SK-N-SH (cell line): ENCODE data around the gene CA4. TPM values are rescaled to one million over a fixed set of nuclear protein-coding genes. Genes with fewer than 3 reads are reported as not detected.

Experiments
- CTCF ChIA-PET: fragments of 300-600, 350-600 bp; formaldehyde crosslinking; extraction: SDS; loops from one replicate; lab custom pipeline; 2021; lab: Yijun Ruan, JAX
- POLR2A ChIA-PET: fragments of 350-600 bp; sonication (Branson Sonifier 250); formaldehyde crosslinking; extraction: SDS; loops from one replicate; lab custom pipeline; 2020; ENCODE audit warnings: antibody characterized with exemption, inconsistent platforms; lab: Yijun Ruan, JAX
- DNase-seq: peaks from one replicate; pipeline ENCODE4 v3.0.0; 2012
- H2AFZ ChIP-seq: fragments of 200-600 bp; sonication (generic); 2 replicates; pipeline ENCODE4 v1.8.1; 2016; ENCODE audit warnings: antibody characterized with exemption, mild to moderate bottlenecking, low read depth
- H3F3A ChIP-seq: fragments of 200-600 bp; sonication (generic); replicated peaks from 2 replicates; pipeline ENCODE3; 2016; ENCODE audit warnings: antibody characterized with exemption, mild to moderate bottlenecking; ENCODE audit not compliant: insufficient read depth
- H3K27ac ChIP-seq, 2 experiments: fragments of 200-500 bp in 1 of 2; fragments of 200-600 bp in 1 of 2; sonication (Bioruptor generic) in 1 of 2; sonication (generic), shearing (Covaris generic) in 1 of 2; 2 replicates each; pipeline versions ENCODE4 v1.5.1 to v1.6.1; 2014 to 2016; ENCODE audit warnings: low read depth in 2 of 2, inconsistent platforms in 1 of 2, low read length in 1 of 2, mild to moderate bottlenecking in 1 of 2, mixed read lengths in 1 of 2
- H3K27me3 ChIP-seq: fragments of 200-600 bp; sonication (generic), shearing (Covaris generic); 2 replicates; pipeline ENCODE4 v1.6.1; 2016; ENCODE audit warnings: mixed run types; ENCODE audit not compliant: insufficient read depth
- H3K36me3 ChIP-seq, 2 experiments: fragments of 200-500 bp in 1 of 2; fragments of 200-600 bp in 1 of 2; sonication (Bioruptor generic) in 1 of 2; sonication (generic) in 1 of 2; replicated peaks in 1 of 2; 2 replicates each; pipeline versions ENCODE3 to v1.5.1; 2014 to 2016; ENCODE audit warnings: low read length in 1 of 2, mild to moderate bottlenecking in 1 of 2; ENCODE audit not compliant: insufficient read depth in 2 of 2, control insufficient read depth in 1 of 2
- H3K4me1 ChIP-seq, 2 experiments: fragments of 200-500 bp in 1 of 2; fragments of 200-600 bp in 1 of 2; sonication (Bioruptor generic) in 1 of 2; sonication (generic), shearing (Covaris generic) in 1 of 2; 2 replicates each; pipeline versions ENCODE4 v1.5.1 to v1.6.1; 2014 to 2016; ENCODE audit warnings: low read depth in 1 of 2, low read length in 1 of 2, mixed run types in 1 of 2; ENCODE audit not compliant: insufficient read depth in 2 of 2, control insufficient read depth in 1 of 2
- H3K4me2 ChIP-seq: fragments of 200-600 bp; sonication (generic), shearing (Covaris generic); 2 replicates; pipeline ENCODE4 v1.6.1; 2017; ENCODE audit warnings: mixed run types
- H3K4me3 ChIP-seq, 2 experiments: fragments of 200-500 bp in 1 of 2; fragments of 200-600 bp in 1 of 2; sonication (Bioruptor generic) in 1 of 2; sonication (generic), shearing (Covaris generic) in 1 of 2; 2 replicates each; pipeline versions ENCODE4 v1.5.1 to v1.8.1; 2014 to 2016; ENCODE audit warnings: low read depth in 2 of 2, inconsistent platforms in 1 of 2, low read length in 1 of 2, mild to moderate bottlenecking in 1 of 2, mixed read lengths in 1 of 2, moderate library complexity in 1 of 2
- H3K79me2 ChIP-seq: fragments of 200-600 bp; sonication (generic); 2 replicates; pipeline ENCODE4 v1.8.1; 2017; ENCODE audit warnings: mild to moderate bottlenecking; ENCODE audit not compliant: insufficient read depth
- H3K9ac ChIP-seq: fragments of 200-600 bp; sonication (generic); 2 replicates; pipeline ENCODE4 v1.6.1; 2017; ENCODE audit warnings: mixed run types
- H3K9me2 ChIP-seq: fragments of 200-600 bp; sonication (generic); 2 replicates; pipeline ENCODE4 v1.6.1; 2017; ENCODE audit warnings: mixed run types
- H3K9me3 ChIP-seq: fragments of 200-600 bp; sonication (generic); 2 replicates; pipeline ENCODE4 v1.6.1; 2017; ENCODE audit warnings: mixed run types, mild to moderate bottlenecking, moderate library complexity
- H4K20me1 ChIP-seq: fragments of 200-600 bp; sonication (generic); 2 replicates; pipeline ENCODE4 v1.6.1; 2017; ENCODE audit warnings: mild to moderate bottlenecking, mixed run types; ENCODE audit not compliant: insufficient read depth
- EP300 ChIP-seq, 2 experiments: IDR thresholded peaks; 2 replicates each; pipeline versions ENCODE4 v1.4.0 to v1.6.1; 2012; ENCODE audit warnings: borderline replicate concordance in 1 of 2, low read depth in 1 of 2, low read length in 1 of 2
- EZH2phosphoT487 ChIP-seq: fragments of 200-600 bp; sonication (generic); IDR thresholded peaks from 2 replicates; pipeline ENCODE4 v1.6.1; 2017; ENCODE audit warnings: low read depth, mixed run types, mild to moderate bottlenecking, antibody characterized with exemption, moderate library complexity, borderline replicate concordance
- FOSL2 ChIP-seq: IDR thresholded peaks from 2 replicates; pipeline ENCODE4 v1.4.0; 2012; ENCODE audit warnings: low read depth, mild to moderate bottlenecking, moderate library complexity, borderline replicate concordance
- FOXJ3 ChIP-seq: sonication (generic); formaldehyde crosslinking; IDR thresholded peaks from 2 replicates; pipeline ENCODE4 v1.5.1; 2020; ENCODE audit warnings: mild to moderate bottlenecking, missing genetic modification reagents
- GABPA ChIP-seq: IDR thresholded peaks from 2 replicates; pipeline ENCODE4 v1.4.0; 2012; ENCODE audit warnings: low read depth, mild to moderate bottlenecking
- IRF3 ChIP-seq: fragments of 150-350 bp; IDR thresholded peaks from 2 replicates; pipeline ENCODE4 v1.6.1; 2016; ENCODE audit warnings: mild to moderate bottlenecking, low read depth, low read length
- JUND ChIP-seq: IDR thresholded peaks from 2 replicates; pipeline ENCODE4 v1.4.0; 2012
- MXI1 ChIP-seq: IDR thresholded peaks from 2 replicates; pipeline ENCODE4 v1.6.1; 2012; ENCODE audit warnings: mild to moderate bottlenecking, low read depth, low read length, improper control_type of control experiment
- NFIC ChIP-seq: IDR thresholded peaks from 2 replicates; pipeline ENCODE4 v1.4.0; 2012; ENCODE audit warnings: borderline replicate concordance
- NRF1 ChIP-seq: IDR thresholded peaks from 2 replicates; pipeline ENCODE4 v1.6.1; 2012; ENCODE audit warnings: low read depth, mild to moderate bottlenecking, low read length
- PBX3 ChIP-seq: IDR thresholded peaks from 2 replicates; pipeline ENCODE4; 2012
- RCOR1 ChIP-seq: fragments of 150-350 bp; IDR thresholded peaks from 2 replicates; pipeline ENCODE4 v1.6.1; 2017; ENCODE audit warnings: antibody characterized with exemption, low read length
- REST ChIP-seq: IDR thresholded peaks from 2 replicates; pipeline ENCODE4 v1.6.1; 2012; ENCODE audit warnings: mild to moderate bottlenecking, low read depth, low read length, moderate library complexity
- RFX5 ChIP-seq: IDR thresholded peaks from 2 replicates; pipeline ENCODE4 v1.6.1; 2012; ENCODE audit warnings: mild to moderate bottlenecking, improper control_type of control experiment, low read length
- SIN3A ChIP-seq: IDR thresholded peaks from 2 replicates; pipeline ENCODE4 v1.6.1; 2012; ENCODE audit warnings: low read depth, mild to moderate bottlenecking, low read length, moderate library complexity, borderline replicate concordance
- TAF1 ChIP-seq: IDR thresholded peaks from 2 replicates; pipeline ENCODE4 v1.6.1; 2012; ENCODE audit warnings: low read depth, mild to moderate bottlenecking, low read length, moderate library complexity, borderline replicate concordance
- USF1 ChIP-seq: IDR thresholded peaks from 2 replicates; pipeline ENCODE4 v1.4.0; 2012; ENCODE audit warnings: low read depth, borderline replicate concordance
- USF2 ChIP-seq: fragments of 150-350 bp; IDR thresholded peaks from 2 replicates; pipeline ENCODE4 v1.6.1; 2017; ENCODE audit warnings: antibody characterized with exemption, low read length, low read depth, borderline replicate concordance
- WGBS: methylation state at CpG from one replicate; pipeline ENCODE4 v1.1.6; 2017; ENCODE audit warnings: low lambda C conversion rate; 5-methylcytosine and 5-hydroxymethylcytosine counted together
- polyA plus RNA-seq, 3 experiments: library from polyadenylated mRNA; depleted of rRNA; stranded (reverse); fragments of >200 nt; gene quantifications; 2 replicates each; pipeline ENCODE4 v1.2.3, GENCODE V29; 2012

CA4 gene
- polyA plus RNA-seq, 1 of the 3 experiments (the other 2 are of a cell fraction): 0.21 TPM

- ChIA-PET CTCF (interaction anchor here (1.3 kb wide), 1 partner anchor 66 kb away, joined by 3 read pairs; no protein-coding TSS in a partner anchor), POLR2A (interaction anchor here (0.6 kb wide), 3 partner anchors 181 to 456 kb away, joined by 3 to 5 read pairs (median 3); partner anchors contain the start of gene USP32)
- Histone ChIP-seq H3K9ac (no peak overlapping the region), H3K27me3 (no peaks in the 10 kb centered on the region), H3K36me3 (no peaks in the 10 kb centered on the region), H3K4me2 (no peak overlapping the region), H3K4me1 (peaks cover 6 to 7% of the 10 kb centered on the region in 2 experiments; a peak in 2 of 4 replicates), H3K27ac (no peak overlapping the region), H3K9me2 (no peaks in the 10 kb centered on the region), H3K9me3 (no peaks in the 10 kb centered on the region), H2AFZ (no peak overlapping the region), H3F3A (no peaks in the 10 kb centered on the region), H4K20me1 (no peaks in the 10 kb centered on the region), H3K4me3 (no peak overlapping the region), H3K79me2 (no peaks in the 10 kb centered on the region)
- DNase-seq: no peak
- TF ChIP-seq GABPA: no peak
- no peak for TF ChIP-seq FOXJ3 (CRISPR knock-in tag)
- no peak for TF ChIP-seq NRF1
- TF ChIP-seq RCOR1: no peak
- whole genome bisulfite sequencing: 82% methylated on average over 5 of the region's 5 CpGs
Observed at GRCh38 chr17:60165971-60166370, 16.2 kb downstream of the CA4 start.

- no peaks in the 10 kb centered on the region for H3F3A ChIP-seq
- ChIA-PET CTCF (interaction anchor here (1.2 to 2.6 kb wide), 3 partner anchors 16 to 64 kb away, joined by 3 to 8 read pairs (median 5); no protein-coding TSS in a partner anchor), POLR2A (no interaction called here)
- no peak overlapping the region for H3K9ac ChIP-seq
- H4K20me1 ChIP-seq: no peaks in the 10 kb centered on the region
- H3K79me2 ChIP-seq: no peaks in the 10 kb centered on the region
- no peak for DNase-seq
- H3K9me3 ChIP-seq: no peaks in the 10 kb centered on the region
- H3K9me2 ChIP-seq: no peaks in the 10 kb centered on the region
- no peaks in the 10 kb centered on the region for H3K36me3 ChIP-seq
- no peak overlapping the region for H2AFZ ChIP-seq
- H3K4me3 ChIP-seq: no peak overlapping the region
- H3K27ac ChIP-seq: no peak overlapping the region
- WGBS: 76% methylated on average over 10 of the region's 11 CpGs
- H3K4me1 ChIP-seq: peaks cover 3 to 7% of the 10 kb centered on the region in 2 experiments; a peak in 2 of 4 replicates
- no peaks in the 10 kb centered on the region for H3K27me3 ChIP-seq
- H3K4me2 ChIP-seq: no peak overlapping the region
- TF ChIP-seq EP300 (IDR thresholded peaks at IDR 0.05; ENCODE audit: borderline replicate concordance in 1 of 2, low read depth in 1 of 2, low read length in 1 of 2): no peak
- no peak; the same call in 1 of the 2 replicates for TF ChIP-seq JUND
- TF ChIP-seq USF1: no peak
- TF ChIP-seq PBX3: peak; percentile 2; the same call in 1 of the 2 replicates
- no peak for TF ChIP-seq GABPA
- TF ChIP-seq USF2: no peak
- no peak for TF ChIP-seq EZH2phosphoT487
- TF ChIP-seq IRF3: no peak
- no peak for TF ChIP-seq NRF1
- TF ChIP-seq NFIC: no peak
- no peak for TF ChIP-seq RFX5
- no peak for TF ChIP-seq SIN3A
- TF ChIP-seq FOSL2: peak; percentile 39; the same call in 1 of the 2 replicates
- TF ChIP-seq REST: no peak
- no peak for TF ChIP-seq TAF1
- no peak for TF ChIP-seq MXI1
- TF ChIP-seq RCOR1: no peak
Observed at GRCh38 chr17:60167065-60167741, 17.4 kb downstream of the CA4 start.
